GM18520 (cell line): ENCODE data around the gene EXOC4.
A peak's percentile ranks its signal among the peaks of the same experiment; 100 is the strongest.
"Not testable (repeated sequence)": the region's sequence is repeated elsewhere in the genome, so short reads cannot be mapped to it uniquely, and the experiment has no call there.

ENCODE experiments used
- ATAC-seq: cut with Tn5 transposase; IDR thresholded peaks from one replicate; pipeline ENCODE4 v1.9.1; 2021; ENCODE audit not compliant: unreplicated experiment

The EXOC4 gene

DNA sequence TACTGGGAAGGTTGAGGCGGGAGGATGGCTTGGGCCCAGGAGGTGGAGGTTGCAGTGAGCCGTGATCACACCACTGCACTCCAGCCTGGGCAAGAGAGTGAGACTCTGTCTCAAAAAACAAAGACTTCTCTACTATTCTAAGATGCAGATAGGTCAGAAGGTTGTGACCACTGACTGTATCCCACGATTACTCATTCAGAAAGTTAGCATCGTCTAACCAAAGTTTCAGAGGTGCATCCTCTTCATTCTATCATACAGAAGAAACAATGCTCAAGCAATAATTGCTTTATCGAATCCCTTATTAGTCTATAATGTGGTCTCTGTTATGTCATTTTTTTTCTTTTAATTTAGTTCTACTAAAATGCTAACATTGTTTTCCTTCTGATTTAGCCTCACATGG, 525.6 kb downstream of the EXOC4 start:
- ATAC-seq = peak; percentile 74

GRCh38 chr7:133779538-133779937, 526.7 kb downstream of the EXOC4 start:
- ATAC-seq = not testable (repeated sequence)

DNA sequence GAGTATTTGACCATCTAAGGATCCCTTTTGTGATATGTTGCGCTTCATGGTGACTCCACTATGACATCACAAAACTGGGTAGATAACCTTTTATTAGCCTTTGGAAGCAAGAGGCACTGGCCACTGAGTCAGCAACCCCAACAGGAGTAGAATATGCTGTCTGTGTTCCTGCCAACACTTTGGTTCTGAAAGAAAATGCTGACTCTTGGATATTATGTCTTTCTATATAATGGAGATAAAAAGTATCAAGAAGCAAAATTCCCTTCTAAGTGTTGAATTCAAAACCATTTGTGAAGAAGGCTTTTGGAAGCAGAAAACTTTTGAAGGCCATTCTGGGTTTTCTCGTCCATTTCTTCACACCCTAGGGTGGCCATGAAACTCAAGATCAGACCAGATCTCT, 528.0 kb downstream of the EXOC4 start:
- ATAC-seq = no peak

GRCh38 chr7:133781486-133782090, 528.7 kb downstream of the EXOC4 start:
- no peak for ATAC-seq

DNA sequence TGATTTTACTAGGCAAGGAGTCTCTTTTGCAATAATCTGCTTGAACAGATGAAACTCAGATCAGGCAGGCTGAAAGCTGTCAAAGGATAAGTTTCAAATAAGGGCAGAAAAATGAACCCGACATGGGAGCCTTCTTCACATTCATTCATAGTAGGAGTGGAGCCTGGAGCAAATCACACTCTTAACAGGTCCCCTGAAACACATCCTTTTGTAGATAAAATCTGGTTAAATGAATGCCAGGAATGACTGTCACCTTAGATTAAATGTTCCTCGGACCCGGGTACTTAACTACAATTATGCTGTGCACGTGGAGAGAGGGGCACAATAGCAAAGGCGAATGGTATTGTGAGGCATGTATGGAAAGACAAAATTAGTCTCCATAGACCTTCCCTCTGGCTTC, 529.6 kb downstream of the EXOC4 start:
- ATAC-seq = no peak

DNA sequence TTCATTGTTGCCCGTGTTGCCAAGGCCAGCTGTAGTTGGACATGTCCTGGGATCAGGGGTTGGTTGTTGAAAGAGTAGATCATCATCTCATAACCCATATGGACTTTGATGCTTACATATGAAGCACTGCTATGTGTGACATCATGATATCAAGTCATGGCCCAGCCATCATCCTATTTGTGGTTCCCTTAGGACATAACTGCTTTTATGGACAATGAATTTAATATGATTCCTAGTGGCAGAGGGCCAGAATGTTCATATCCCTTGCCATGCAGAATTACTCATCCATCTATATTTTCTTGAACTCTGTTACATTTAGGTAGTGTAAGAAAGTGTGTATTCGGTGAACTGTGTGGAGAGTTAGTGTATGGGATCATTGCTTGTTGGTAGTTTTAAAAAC, 530.4 kb downstream of the EXOC4 start:
- ATAC-seq = no peak

- no peak for ATAC-seq
Measured at GRCh38 chr7:133784486-133785001, 531.7 kb downstream of the EXOC4 start.

DNA sequence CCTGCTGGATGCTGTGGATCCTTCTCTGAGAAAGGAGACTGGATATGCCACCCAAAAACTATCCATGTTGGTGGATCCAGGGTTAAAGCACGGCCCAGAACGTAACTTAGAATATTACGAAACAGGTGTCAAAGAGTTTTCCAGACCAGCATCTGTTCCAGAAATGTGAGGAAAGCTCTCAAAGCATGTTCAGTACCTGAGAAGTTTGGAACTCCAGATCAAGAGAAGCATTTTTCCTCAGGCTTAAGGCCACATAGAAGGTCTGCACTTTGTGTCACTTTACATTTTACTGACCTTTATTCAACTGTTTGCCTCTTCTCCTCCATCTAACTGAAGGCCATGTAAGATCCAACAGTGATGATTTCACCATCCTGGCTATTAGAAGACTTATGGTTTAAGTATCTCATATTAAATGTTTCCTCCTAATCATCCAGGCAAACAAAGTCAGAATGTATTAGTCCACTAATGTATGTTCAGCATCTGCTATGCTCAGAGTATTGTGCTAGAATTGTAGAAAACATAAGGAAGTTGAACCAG, 533.6 kb downstream of the EXOC4 start:
- no peak for ATAC-seq

GRCh38 chr7:133789974-133790373, 537.1 kb downstream of the EXOC4 start:
- ATAC-seq = no peak

- no peak for ATAC-seq
Measured at GRCh38 chr7:133790911-133791310, 538.0 kb downstream of the EXOC4 start.

- no peak for ATAC-seq
Measured at GRCh38 chr7:133794479-133794878, 541.6 kb downstream of the EXOC4 start.

DNA sequence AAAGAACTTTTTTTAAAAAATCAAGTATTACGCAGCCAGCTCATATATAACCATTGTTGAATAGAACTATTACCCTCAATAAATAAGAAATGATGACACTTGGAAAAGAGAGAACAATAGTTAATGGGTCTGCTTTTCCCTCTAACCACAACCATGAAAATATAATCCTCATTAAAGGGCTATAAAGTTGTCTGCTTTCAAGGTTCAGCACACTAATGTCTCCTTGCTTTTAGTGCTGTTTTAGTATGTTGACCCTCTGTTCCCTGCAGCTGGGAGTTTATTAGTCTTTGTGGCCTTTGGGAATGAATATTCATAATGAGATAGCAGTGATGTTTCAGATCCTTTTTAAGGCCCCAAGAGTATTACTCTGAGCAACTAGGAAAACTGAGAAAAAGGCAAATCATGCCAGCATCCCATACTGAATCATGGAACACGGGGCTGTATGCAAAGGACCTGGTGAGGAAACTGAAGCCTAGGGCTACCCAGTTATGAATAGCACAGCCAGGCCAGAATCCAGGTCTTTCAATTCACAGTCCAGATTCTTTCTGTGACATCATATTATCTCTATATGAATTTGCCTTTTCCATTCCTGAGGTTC, 542.3 kb downstream of the EXOC4 start:
- ATAC-seq = no peak

DNA sequence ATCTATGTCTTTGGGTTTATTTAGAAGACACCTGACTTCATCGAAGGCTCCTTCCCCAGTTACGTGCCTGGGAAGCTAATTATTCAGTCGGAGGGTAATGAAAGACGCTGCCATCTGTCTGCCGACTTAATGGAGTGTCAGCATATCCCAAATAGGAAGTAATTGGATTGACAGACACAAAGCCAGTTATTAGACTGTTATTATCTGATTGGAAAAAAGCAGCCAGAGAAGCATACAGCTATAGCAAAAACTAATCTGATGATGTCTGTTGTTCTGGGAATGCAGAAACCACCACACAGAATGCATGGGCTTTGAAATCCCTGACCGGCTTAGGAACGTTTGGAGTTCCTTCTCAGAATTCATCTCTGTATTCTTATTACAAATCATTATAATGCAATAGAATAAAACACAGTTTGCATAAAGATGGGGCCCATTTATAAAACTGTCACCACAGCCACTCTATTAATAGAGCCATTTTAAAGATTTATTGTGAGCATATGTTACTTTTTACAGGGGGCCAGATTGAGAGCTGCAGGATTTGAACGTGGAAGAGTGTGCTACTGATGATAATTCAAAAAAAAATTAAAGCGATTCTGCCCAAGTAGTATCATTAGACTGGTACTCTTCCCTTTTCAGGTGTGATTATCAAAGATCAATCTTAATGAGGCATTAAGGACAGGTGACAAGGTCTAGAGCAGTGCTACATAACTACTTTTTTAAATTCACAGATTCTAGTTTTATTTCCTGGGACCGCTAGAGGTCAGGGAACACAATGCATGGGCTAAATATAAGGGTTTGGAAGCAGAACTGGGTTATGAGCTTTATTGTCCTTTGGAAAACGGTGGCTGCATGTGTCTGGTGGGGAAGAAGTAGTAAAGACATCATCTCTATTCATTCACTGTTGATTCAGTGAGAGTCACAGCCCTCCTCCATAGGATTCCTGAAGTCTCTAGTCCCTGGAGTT, 544.2 kb downstream of the EXOC4 start:
- no peak for ATAC-seq

- ATAC-seq = no peak
Measured at GRCh38 chr7:133797818-133798520, 545.1 kb downstream of the EXOC4 start.

- no peak for ATAC-seq
Measured at GRCh38 chr7:133801341-133801740, 548.5 kb downstream of the EXOC4 start.

DNA sequence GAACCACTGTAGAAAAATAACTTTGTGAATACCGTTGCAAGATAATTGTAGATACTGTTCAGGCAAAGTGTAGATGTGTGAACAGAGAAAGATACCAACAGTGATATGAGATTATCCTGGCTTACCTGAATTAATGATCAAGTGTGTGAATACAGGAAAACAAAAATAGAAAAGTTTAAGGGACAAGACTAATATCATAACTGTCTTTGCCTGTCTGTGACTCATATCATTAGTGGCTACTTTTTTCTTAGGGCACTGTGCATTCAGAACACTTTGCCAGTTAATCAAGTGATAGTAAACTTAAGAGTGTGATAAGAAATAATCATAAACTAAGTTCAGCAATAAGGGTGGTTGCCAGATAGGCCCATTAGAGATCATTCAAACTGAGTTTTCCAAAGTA, 551.2 kb downstream of the EXOC4 start:
- ATAC-seq = peak; percentile 58

DNA sequence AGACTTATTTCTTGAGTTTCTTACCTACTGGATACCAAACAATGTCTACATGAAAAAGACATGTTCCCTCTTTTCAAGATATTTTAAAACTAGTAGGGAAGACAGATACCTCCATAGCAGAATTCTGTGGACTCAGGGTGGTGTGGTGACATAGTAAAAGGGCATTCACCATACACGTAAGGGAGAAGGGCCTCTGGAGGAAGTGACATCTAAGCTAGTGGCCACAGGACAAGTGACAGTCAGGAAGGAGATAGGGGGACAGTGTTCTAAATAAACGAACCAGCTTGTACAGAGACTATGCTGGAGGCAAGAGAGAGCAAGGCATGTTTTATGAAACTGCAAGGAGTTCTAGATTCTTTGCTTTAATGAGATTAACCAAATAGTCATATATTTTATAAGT, 552.5 kb downstream of the EXOC4 start:
- no peak for ATAC-seq

DNA sequence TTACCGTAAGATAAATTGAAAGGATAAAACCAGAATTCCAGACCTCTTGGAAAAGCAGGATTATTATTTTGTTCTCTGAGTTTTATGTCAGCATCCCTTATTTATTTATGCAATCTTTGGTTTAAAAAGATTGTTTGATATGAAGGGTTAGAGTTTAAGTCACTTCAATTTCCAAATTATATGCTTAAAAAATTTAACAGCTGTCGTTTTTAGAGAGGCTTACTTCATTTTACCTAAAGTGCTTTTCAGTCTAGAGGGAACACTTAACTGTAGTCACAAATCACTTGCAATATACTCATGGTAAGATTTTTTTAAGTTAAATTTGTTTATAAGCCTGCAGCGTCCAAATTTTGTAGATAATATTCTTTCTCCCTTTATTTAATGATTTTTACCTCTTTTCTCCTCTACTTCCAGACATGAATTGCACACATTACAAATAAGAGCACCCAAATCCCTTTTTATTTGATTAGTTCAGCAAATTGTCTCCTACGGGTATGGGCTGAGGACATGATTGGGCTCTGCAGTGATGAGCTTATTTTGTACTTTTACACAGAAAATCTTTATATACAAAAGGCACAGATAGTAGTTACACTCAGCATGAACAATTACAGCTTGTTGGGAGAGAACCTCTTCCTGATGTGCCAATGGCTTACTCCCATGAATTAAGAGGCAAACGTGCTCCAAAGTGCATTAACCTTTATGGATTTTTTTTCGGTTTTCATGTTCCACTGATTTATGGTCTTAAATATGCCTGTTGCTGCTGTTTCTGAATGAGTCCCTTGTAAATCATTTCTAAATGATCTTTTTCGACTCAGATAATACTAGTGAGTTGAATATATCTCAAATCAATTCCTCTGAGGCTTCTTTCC, 555.0 kb downstream of the EXOC4 start:
- no peak for ATAC-seq

- no peak for ATAC-seq
Measured at GRCh38 chr7:133808493-133808866, 555.6 kb downstream of the EXOC4 start.

- no peak for ATAC-seq
Measured at GRCh38 chr7:133812877-133813276, 560.0 kb downstream of the EXOC4 start.
